ENCODE results near the gene IL1R2.

- TF ChIP-seq, protein P1, sequence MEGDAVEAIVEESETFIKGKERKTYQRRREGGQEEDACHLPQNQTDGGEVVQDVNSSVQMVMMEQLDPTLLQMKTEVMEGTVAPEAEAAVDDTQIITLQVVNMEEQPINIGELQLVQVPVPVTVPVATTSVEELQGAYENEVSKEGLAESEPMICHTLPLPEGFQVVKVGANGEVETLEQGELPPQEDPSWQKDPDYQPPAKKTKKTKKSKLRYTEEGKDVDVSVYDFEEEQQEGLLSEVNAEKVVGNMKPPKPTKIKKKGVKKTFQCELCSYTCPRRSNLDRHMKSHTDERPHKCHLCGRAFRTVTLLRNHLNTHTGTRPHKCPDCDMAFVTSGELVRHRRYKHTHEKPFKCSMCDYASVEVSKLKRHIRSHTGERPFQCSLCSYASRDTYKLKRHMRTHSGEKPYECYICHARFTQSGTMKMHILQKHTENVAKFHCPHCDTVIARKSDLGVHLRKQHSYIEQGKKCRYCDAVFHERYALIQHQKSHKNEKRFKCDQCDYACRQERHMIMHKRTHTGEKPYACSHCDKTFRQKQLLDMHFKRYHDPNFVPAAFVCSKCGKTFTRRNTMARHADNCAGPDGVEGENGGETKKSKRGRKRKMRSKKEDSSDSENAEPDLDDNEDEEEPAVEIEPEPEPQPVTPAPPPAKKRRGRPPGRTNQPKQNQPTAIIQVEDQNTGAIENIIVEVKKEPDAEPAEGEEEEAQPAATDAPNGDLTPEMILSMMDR (IDR thresholded peaks at IDR 0.05) = no peak
- no peak for TF ChIP-seq PRDM15 (CRISPR knock-in tag; IDR thresholded peaks at IDR 0.05)
- TF ChIP-seq TEAD4 (CRISPR knock-in tag; IDR thresholded peaks at IDR 0.05) = no peak
- no peak for TF ChIP-seq NR3C1 (CRISPR knock-in tag; conservative IDR thresholded peaks at IDR 0.05; ENCODE audit: low read depth)
- no peak for TF ChIP-seq USF2 (CRISPR knock-in tag; IDR thresholded peaks at IDR 0.05)
- TF ChIP-seq, protein P2, sequence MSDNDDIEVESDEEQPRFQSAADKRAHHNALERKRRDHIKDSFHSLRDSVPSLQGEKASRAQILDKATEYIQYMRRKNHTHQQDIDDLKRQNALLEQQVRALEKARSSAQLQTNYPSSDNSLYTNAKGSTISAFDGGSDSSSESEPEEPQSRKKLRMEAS (CRISPR knock-in tag; IDR thresholded peaks at IDR 0.05) = no peak
- no peak for TF ChIP-seq ESRRA (CRISPR knock-in tag; IDR thresholded peaks at IDR 0.05; ENCODE audit: borderline replicate concordance)
Observed at GRCh38 chr2:101987832-101988231, 3.9 kb upstream of the IL1R2 start.
